Transverse colon (tissue), 4 donors: ENCODE results near the gene VSX1. TPM values are rescaled to one million over a fixed set of nuclear protein-coding genes. Genes with fewer than 3 reads are reported as not detected.
A peak's percentile ranks its signal among the peaks of the same experiment; 100 is the strongest.

Source experiments
- DNase-seq: peaks from one replicate; pipeline ENCODE4 v3.0.0-alpha.2; 2019
- H3K27ac ChIP-seq, 4 donors: fragments of 200-600 bp; sonication (generic); 2 replicates each; pipeline ENCODE4 v1.5.1; 2016 to 2018; ENCODE audit warnings: inconsistent platforms in 4 of 4
- H3K27me3 ChIP-seq: fragments of 200-600 bp; sonication (generic); 2 replicates; pipeline ENCODE4 v1.5.1; 2017; ENCODE audit warnings: inconsistent platforms
- H3K36me3 ChIP-seq, 4 donors: fragments of 200-600 bp; sonication (generic); 2 replicates each; pipeline ENCODE4 v1.5.1; 2017 to 2019; ENCODE audit warnings: inconsistent platforms in 4 of 4
- H3K4me1 ChIP-seq, 4 donors: fragments of 200-600 bp; sonication (generic); 2 replicates each; pipeline ENCODE4 v1.5.1; 2017 to 2020; ENCODE audit warnings: inconsistent platforms in 4 of 4
- H3K4me3 ChIP-seq, 4 donors: fragments of 200-600 bp; sonication (generic); 1 replicate in 1 of 4; 2 replicates in 3 of 4; pipeline versions ENCODE4 v1.5.1 to v1.6.1; 2017 to 2019; ENCODE audit warnings: inconsistent platforms in 4 of 4
- H3K9me3 ChIP-seq, 2 donors: fragments of 200-600 bp; sonication (generic); 2 replicates each; pipeline ENCODE4 v1.5.1; 2017 to 2019; ENCODE audit warnings: inconsistent platforms in 2 of 2
- CTCF ChIP-seq, 5 experiments: fragments of 200-600 bp in 3 of 5; fragments of 450-650 bp in 2 of 5; sonication (generic) in 3 of 5; IDR thresholded peaks; 1 replicate in 2 of 5; 2 replicates in 3 of 5; pipeline ENCODE4 v1.5.1; 2016 to 2017; ENCODE audit warnings: antibody characterized with exemption in 5 of 5, inconsistent platforms in 3 of 5, mild to moderate bottlenecking in 2 of 5, moderate library complexity in 1 of 5
- EP300 ChIP-seq: sonication (generic); formaldehyde crosslinking; IDR thresholded peaks from one replicate; pipeline ENCODE4 v1.6.1; 2017; ENCODE audit warnings: antibody characterized with exemption, low read depth
- POLR2A ChIP-seq: fragments of 450-650 bp; IDR thresholded peaks from one replicate; pipeline ENCODE4 v1.6.1; 2016; ENCODE audit warnings: antibody characterized with exemption, mild to moderate bottlenecking, moderate library complexity
- POLR2AphosphoS5 ChIP-seq, 3 donors: sonication (generic); formaldehyde crosslinking; IDR thresholded peaks; one replicate each; pipeline ENCODE4 v1.6.1; 2016; ENCODE audit warnings: antibody characterized with exemption in 3 of 3
- WGBS, 2 donors: methylation state at CpG; one replicate each; pipeline ENCODE4 v1.1.5; 2018; ENCODE audit warnings: low coverage in 1 of 2; 5-methylcytosine and 5-hydroxymethylcytosine counted together
- in situ Hi-C, 4 donors: fragments of 200-750 bp; cut with MboI; loops; one replicate each; pipeline versions ENCODE4 v1.15.0 to v1.15.1; 2017; ENCODE audit warnings: low sequenced_read_pairs in 3 of 4, low pct_ligation_motif_present in 1 of 4, low pct_unique_long_range_greater_than_20kb in 1 of 4
- intact Hi-C: fragments of 100-400 bp; cut with DNase I; formaldehyde crosslinking; loops from one replicate; pipeline ENCODE4 v1.15.1; 2023; ENCODE audit warnings: low total_unique reads
- total RNA-seq, 4 donors: library from RNA; depleted of rRNA; stranded (reverse); fragments of >200 nt; gene quantifications; one replicate each; pipeline ENCODE4 v1.1.0, GENCODE V29; 2016

Gene VSX1
- total RNA-seq, 4 donors from 2014 or later, result 0.16 TPM; not detected in 3

- Histone ChIP-seq H3K27me3 (peaks cover 84% of the 10 kb centered on the region), H3K36me3 (no peaks in the 10 kb centered on the region), H3K4me3 (no peak overlapping the region), H3K4me1 (peaks cover 8 to 26% (median 10%) of the 10 kb centered on the region in 4 donors), H3K9me3 (no peaks in the 10 kb centered on the region), H3K27ac (no peak overlapping the region)
- DNase-seq, result peak; percentile 39
- in situ Hi-C loops (no loop called here), intact Hi-C loops (loop anchor here (10.0 kb wide), 1 partner anchor 91 kb away; no protein-coding TSS in a partner anchor)
- WGBS, 2 donors, result 9% methylated on average over 31 of the region's 54 CpGs; no CpG with 5 or more reads in 1 of the 2 donors
- TF ChIP-seq POLR2AphosphoS5 (IDR thresholded peaks at IDR 0.05) (no peak), CTCF (IDR thresholded peaks at IDR 0.05) (peak in 1 of 5 experiments; percentile 30)
Observed at GRCh38 chr20:25083773-25084625, 2.1 kb upstream of the VSX1 start.

GRCh38 chr20:25083141-25083772 is 1.3 kb upstream of the VSX1 start:
- Histone ChIP-seq H3K9me3 (no peaks in the 10 kb centered on the region), H3K36me3 (no peaks in the 10 kb centered on the region), H3K4me1 (peaks cover 8 to 31% (median 12%) of the 10 kb centered on the region in 4 donors), H3K27me3 (peaks cover 91% of the 10 kb centered on the region), H3K4me3 (no peak overlapping the region), H3K27ac (no peak overlapping the region)
- in situ Hi-C loops, result no loop called here
- 15 to 25% methylated on average over 4 to 44 of the region's 44 CpGs for WGBS, 2 donors
- DNase-seq, result no peak
- intact Hi-C loops, result loop anchor here (10.0 kb wide), 1 partner anchor 92 kb away; no protein-coding TSS in a partner anchor
- no peak for TF ChIP-seq CTCF (IDR thresholded peaks at IDR 0.05)
- no peak for TF ChIP-seq POLR2A
- no peak for TF ChIP-seq POLR2AphosphoS5 (IDR thresholded peaks at IDR 0.05)
- TF ChIP-seq EP300, result no peak

GRCh38 chr20:25082498-25082873 is 545 bp upstream of the VSX1 start:
- DNase-seq, result no peak
- H3K27ac ChIP-seq, result no peak overlapping the region
- intact Hi-C loops (loop anchor here (10.0 kb wide), 1 partner anchor 92 kb away; no protein-coding TSS in a partner anchor), in situ Hi-C loops (no loop called here)
- no peaks in the 10 kb centered on the region for H3K36me3 ChIP-seq
- WGBS, 2 donors, result 39 to 49% methylated on average over 6 to 9 of the region's 9 CpGs
- peaks cover 11 to 39% (median 17%) of the 10 kb centered on the region in 4 donors for H3K4me1 ChIP-seq
- H3K9me3 ChIP-seq, result no peaks in the 10 kb centered on the region
- H3K4me3 ChIP-seq, result no peak overlapping the region
- H3K27me3 ChIP-seq, result peaks cover 95% of the 10 kb centered on the region
- TF ChIP-seq EP300, result no peak

- Histone ChIP-seq H3K4me3 (no peak overlapping the region), H3K27me3 (peaks cover 93% of the 10 kb centered on the region), H3K27ac (no peak overlapping the region), H3K9me3 (no peaks in the 10 kb centered on the region), H3K36me3 (no peaks in the 10 kb centered on the region), H3K4me1 (peaks cover 11 to 43% (median 23%) of the 10 kb centered on the region in 4 donors)
- DNase-seq, result no peak
- 10 to 20% methylated on average over 2 to 54 of the region's 54 CpGs for WGBS, 2 donors
- in situ Hi-C loops (no loop called here), intact Hi-C loops (loop anchor here (10.0 kb wide), 1 partner anchor 94 kb away; no protein-coding TSS in a partner anchor)
- no peak for TF ChIP-seq POLR2AphosphoS5 (IDR thresholded peaks at IDR 0.05)
- TF ChIP-seq POLR2A, result no peak
- TF ChIP-seq EP300, result no peak
- TF ChIP-seq CTCF (IDR thresholded peaks at IDR 0.05), result no peak
Observed at GRCh38 chr20:25081065-25081729, 744 bp downstream of the VSX1 start.
